ENCODE measurements around the gene KRT84.

DNA sequence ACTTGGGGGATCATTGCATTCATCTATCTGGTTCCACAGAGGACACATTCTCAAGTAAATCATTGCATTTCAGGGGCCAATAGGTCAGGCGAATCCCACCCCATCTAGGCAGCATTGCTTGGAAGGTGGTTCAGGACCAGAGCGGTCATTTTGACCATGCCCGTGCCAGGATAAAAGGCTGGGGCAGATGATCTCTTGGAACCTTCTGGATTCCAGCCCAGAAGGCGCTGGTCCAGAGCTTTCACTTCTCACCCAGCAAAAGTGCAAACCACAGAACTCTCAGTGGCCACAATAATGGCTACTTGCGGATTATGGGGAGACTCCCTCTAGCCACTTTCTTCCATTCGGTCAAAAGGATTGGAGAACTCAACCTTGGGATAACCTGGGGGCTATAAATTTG is 17.6 kb downstream of the KRT84 start:
- TF ChIP-seq POLR2A (IDR thresholded peaks at IDR 0.05; ENCODE audit: borderline replicate concordance, extremely low read depth, insufficient read depth, insufficient read length) (no peak), FOSL1 (IDR thresholded peaks at IDR 0.05; ENCODE audit: low read depth) (no peak), EZH2 (IDR thresholded peaks at IDR 0.05) (no peak), POLR2AphosphoS5 (IDR thresholded peaks at IDR 0.05; ENCODE audit: low read depth, low read length) (no peak), YY1 (IDR thresholded peaks at IDR 0.05; ENCODE audit: extremely low read depth, insufficient replicate concordance, low read depth, low read length) (no peak)
- TF ChIP-seq, protein P1, sequence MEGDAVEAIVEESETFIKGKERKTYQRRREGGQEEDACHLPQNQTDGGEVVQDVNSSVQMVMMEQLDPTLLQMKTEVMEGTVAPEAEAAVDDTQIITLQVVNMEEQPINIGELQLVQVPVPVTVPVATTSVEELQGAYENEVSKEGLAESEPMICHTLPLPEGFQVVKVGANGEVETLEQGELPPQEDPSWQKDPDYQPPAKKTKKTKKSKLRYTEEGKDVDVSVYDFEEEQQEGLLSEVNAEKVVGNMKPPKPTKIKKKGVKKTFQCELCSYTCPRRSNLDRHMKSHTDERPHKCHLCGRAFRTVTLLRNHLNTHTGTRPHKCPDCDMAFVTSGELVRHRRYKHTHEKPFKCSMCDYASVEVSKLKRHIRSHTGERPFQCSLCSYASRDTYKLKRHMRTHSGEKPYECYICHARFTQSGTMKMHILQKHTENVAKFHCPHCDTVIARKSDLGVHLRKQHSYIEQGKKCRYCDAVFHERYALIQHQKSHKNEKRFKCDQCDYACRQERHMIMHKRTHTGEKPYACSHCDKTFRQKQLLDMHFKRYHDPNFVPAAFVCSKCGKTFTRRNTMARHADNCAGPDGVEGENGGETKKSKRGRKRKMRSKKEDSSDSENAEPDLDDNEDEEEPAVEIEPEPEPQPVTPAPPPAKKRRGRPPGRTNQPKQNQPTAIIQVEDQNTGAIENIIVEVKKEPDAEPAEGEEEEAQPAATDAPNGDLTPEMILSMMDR (IDR thresholded peaks at IDR 0.05 in 2 of 3, conservative IDR thresholded peaks at IDR 0.05 in 1 of 3; ENCODE audit: borderline replicate concordance in 1 of 3, insufficient read depth in 1 of 3, low read depth in 2 of 3, low read length in 2 of 3) = no peak
- TF ChIP-seq, protein P2, sequence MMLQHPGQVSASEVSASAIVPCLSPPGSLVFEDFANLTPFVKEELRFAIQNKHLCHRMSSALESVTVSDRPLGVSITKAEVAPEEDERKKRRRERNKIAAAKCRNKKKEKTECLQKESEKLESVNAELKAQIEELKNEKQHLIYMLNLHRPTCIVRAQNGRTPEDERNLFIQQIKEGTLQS (IDR thresholded peaks at IDR 0.05) = no peak
- TF ChIP-seq, protein P3, sequence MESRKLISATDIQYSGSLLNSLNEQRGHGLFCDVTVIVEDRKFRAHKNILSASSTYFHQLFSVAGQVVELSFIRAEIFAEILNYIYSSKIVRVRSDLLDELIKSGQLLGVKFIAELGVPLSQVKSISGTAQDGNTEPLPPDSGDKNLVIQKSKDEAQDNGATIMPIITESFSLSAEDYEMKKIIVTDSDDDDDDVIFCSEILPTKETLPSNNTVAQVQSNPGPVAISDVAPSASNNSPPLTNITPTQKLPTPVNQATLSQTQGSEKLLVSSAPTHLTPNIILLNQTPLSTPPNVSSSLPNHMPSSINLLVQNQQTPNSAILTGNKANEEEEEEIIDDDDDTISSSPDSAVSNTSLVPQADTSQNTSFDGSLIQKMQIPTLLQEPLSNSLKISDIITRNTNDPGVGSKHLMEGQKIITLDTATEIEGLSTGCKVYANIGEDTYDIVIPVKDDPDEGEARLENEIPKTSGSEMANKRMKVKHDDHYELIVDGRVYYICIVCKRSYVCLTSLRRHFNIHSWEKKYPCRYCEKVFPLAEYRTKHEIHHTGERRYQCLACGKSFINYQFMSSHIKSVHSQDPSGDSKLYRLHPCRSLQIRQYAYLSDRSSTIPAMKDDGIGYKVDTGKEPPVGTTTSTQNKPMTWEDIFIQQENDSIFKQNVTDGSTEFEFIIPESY (IDR thresholded peaks at IDR 0.05; ENCODE audit: extremely low read depth, insufficient replicate concordance, low read length) = no peak
- TF ChIP-seq, protein P4, sequence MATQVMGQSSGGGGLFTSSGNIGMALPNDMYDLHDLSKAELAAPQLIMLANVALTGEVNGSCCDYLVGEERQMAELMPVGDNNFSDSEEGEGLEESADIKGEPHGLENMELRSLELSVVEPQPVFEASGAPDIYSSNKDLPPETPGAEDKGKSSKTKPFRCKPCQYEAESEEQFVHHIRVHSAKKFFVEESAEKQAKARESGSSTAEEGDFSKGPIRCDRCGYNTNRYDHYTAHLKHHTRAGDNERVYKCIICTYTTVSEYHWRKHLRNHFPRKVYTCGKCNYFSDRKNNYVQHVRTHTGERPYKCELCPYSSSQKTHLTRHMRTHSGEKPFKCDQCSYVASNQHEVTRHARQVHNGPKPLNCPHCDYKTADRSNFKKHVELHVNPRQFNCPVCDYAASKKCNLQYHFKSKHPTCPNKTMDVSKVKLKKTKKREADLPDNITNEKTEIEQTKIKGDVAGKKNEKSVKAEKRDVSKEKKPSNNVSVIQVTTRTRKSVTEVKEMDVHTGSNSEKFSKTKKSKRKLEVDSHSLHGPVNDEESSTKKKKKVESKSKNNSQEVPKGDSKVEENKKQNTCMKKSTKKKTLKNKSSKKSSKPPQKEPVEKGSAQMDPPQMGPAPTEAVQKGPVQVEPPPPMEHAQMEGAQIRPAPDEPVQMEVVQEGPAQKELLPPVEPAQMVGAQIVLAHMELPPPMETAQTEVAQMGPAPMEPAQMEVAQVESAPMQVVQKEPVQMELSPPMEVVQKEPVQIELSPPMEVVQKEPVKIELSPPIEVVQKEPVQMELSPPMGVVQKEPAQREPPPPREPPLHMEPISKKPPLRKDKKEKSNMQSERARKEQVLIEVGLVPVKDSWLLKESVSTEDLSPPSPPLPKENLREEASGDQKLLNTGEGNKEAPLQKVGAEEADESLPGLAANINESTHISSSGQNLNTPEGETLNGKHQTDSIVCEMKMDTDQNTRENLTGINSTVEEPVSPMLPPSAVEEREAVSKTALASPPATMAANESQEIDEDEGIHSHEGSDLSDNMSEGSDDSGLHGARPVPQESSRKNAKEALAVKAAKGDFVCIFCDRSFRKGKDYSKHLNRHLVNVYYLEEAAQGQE (IDR thresholded peaks at IDR 0.05; ENCODE audit: low read depth) = no peak

Data from HCT116 (cell line).